ENCODE measurements around the gene TAOK3. TPM values are rescaled to one million over a fixed set of nuclear protein-coding genes. Genes with fewer than 3 reads are reported as not detected.

Gene TAOK3
- polyA plus RNA-seq, 3 donors: 19.7 to 58.3 (median 44.8) TPM

- Histone ChIP-seq H3K4me1 (ENCODE audit: control insufficient read depth in 1 of 2, insufficient read depth in 2 of 2, low read length in 2 of 2) (peaks cover 8 to 12% of the 10 kb centered on the region in 2 donors), H4K20me1 (ENCODE audit: insufficient read depth, low read length) (no peaks in the 10 kb centered on the region), H2AFZ (ENCODE audit: insufficient read depth, low read depth, low read length, poor library complexity, severe bottlenecking) (no peak overlapping the region), H3K27me3 (ENCODE audit: control insufficient read depth in 2 of 2, insufficient read depth in 2 of 2, low read length in 2 of 2) (no peaks in the 10 kb centered on the region), H3K4me3 (replicated peaks in 1 of 3; ENCODE audit: low read depth in 2 of 3, low read length in 3 of 3) (no peak overlapping the region), H3K4me2 (replicated peaks; ENCODE audit: extremely low read depth, low read length, poor library complexity, severe bottlenecking) (no peak overlapping the region), H3K27ac (ENCODE audit: low read depth in 1 of 2, low read length in 2 of 2) (no peak overlapping the region), H3K9ac (ENCODE audit: insufficient read depth, low read length, poor library complexity, severe bottlenecking) (no peak overlapping the region), H3K36me3 (replicated peaks in 1 of 2; ENCODE audit: control insufficient read depth in 1 of 2, insufficient read depth in 2 of 2, low read length in 2 of 2) (peaks cover 11 to 19% of the 10 kb centered on the region in 2 donors), H3K9me3 (replicated peaks in 1 of 2; ENCODE audit: control insufficient read depth in 1 of 2, insufficient read depth in 1 of 2, low read length in 2 of 2) (no peaks in the 10 kb centered on the region), H3K79me2 (ENCODE audit: insufficient read depth, low read length) (peaks cover 7% of the 10 kb centered on the region)
- peaks cover 0 to 3% (median 0%) of the 10 kb centered on the region in 3 donors for H3K27me3 Mint-ChIP-seq (ENCODE audit: low read depth in 3 of 3)
- no peak for TF ChIP-seq CTCF (IDR thresholded peaks at IDR 0.05)
- H3K9me3 Mint-ChIP-seq: no peaks in the 10 kb centered on the region
- no peak overlapping the region for H3K4me3 Mint-ChIP-seq
- intact Hi-C loops (cut with micrococcal nuclease): no loop called here
- H3K4me1 Mint-ChIP-seq: peaks cover 17% of the 10 kb centered on the region
- no peak for DNase-seq
- peaks cover 36 to 45% of the 10 kb centered on the region in 2 donors for H3K36me3 Mint-ChIP-seq
- no CpG with 5 or more reads among the region's 8 CpGs for WGBS (ENCODE audit: insufficient coverage)
- H3K27ac Mint-ChIP-seq: peak overlapping the region in 2 of 7 donors; percentile 42 to 46
Observed at GRCh38 chr12:118140825-118141224, 231.9 kb downstream of the TAOK3 start.

- H3K79me2 ChIP-seq (ENCODE audit: insufficient read depth, low read length): peaks cover 7% of the 10 kb centered on the region
- H3K27me3 ChIP-seq (ENCODE audit: control insufficient read depth in 2 of 2, insufficient read depth in 2 of 2, low read length in 2 of 2): no peaks in the 10 kb centered on the region
- H2AFZ ChIP-seq (ENCODE audit: insufficient read depth, low read depth, low read length, poor library complexity, severe bottlenecking): peak overlapping the region; percentile 98
- peaks cover 0 to 4% (median 1%) of the 10 kb centered on the region in 3 donors for H3K27me3 Mint-ChIP-seq (ENCODE audit: low read depth in 3 of 3)
- H3K4me1 Mint-ChIP-seq: peaks cover 16% of the 10 kb centered on the region
- peak overlapping the region; percentile 93 to 98 for H3K4me3 Mint-ChIP-seq
- H3K4me2 ChIP-seq (replicated peaks; ENCODE audit: extremely low read depth, low read length, poor library complexity, severe bottlenecking): peak overlapping the region; percentile 98
- peak overlapping the region in 1 of 3 experiments; percentile 85 for H3K4me3 ChIP-seq (replicated peaks in 1 of 3; ENCODE audit: low read depth in 2 of 3, low read length in 3 of 3)
- intact Hi-C loops (cut with micrococcal nuclease): no loop called here
- H3K27ac Mint-ChIP-seq: no peak overlapping the region
- peaks cover 6 to 13% of the 10 kb centered on the region in 2 donors for H3K36me3 ChIP-seq (replicated peaks in 1 of 2; ENCODE audit: control insufficient read depth in 1 of 2, insufficient read depth in 2 of 2, low read length in 2 of 2)
- peaks cover 14 to 20% of the 10 kb centered on the region in 2 donors for H3K4me1 ChIP-seq (ENCODE audit: control insufficient read depth in 1 of 2, insufficient read depth in 2 of 2, low read length in 2 of 2)
- peak overlapping the region; percentile 83 for H3K9ac ChIP-seq (ENCODE audit: insufficient read depth, low read length, poor library complexity, severe bottlenecking)
- no peaks in the 10 kb centered on the region for H3K9me3 ChIP-seq (replicated peaks in 1 of 2; ENCODE audit: control insufficient read depth in 1 of 2, insufficient read depth in 1 of 2, low read length in 2 of 2)
- peaks cover 0 to 2% (median 0%) of the 10 kb centered on the region in 7 donors for H3K9me3 Mint-ChIP-seq
- no peak for DNase-seq
- peaks cover 19 to 22% of the 10 kb centered on the region in 2 donors for H3K36me3 Mint-ChIP-seq
- H3K27ac ChIP-seq (ENCODE audit: low read depth in 1 of 2, low read length in 2 of 2): no peak overlapping the region
- no peaks in the 10 kb centered on the region for H4K20me1 ChIP-seq (ENCODE audit: insufficient read depth, low read length)
- no peak for TF ChIP-seq CTCF (IDR thresholded peaks at IDR 0.05)
- WGBS (ENCODE audit: insufficient coverage): no CpG with 5 or more reads among the region's 10 CpGs
Observed at GRCh38 chr12:118137148-118137678, 235.5 kb downstream of the TAOK3 start.

Measured in CD14-positive monocyte (primary cell).